ENCODE results near the gene PLSCR2. TPM values are rescaled to one million over a fixed set of nuclear protein-coding genes. Genes with fewer than 3 reads are reported as not detected.

PLSCR2 gene
- total RNA-seq, 3 donors from 2014 or later (not counting 1 experiment from before 2014, with no cell fraction given) = 0.38 TPM; not detected in 2

- intact Hi-C loops (cut with micrococcal nuclease) = no loop called here
- 100% methylated on average over 2 of the region's 2 CpGs for WGBS (ENCODE audit: insufficient coverage)
- Mint-ChIP-seq H3K9me3 (no peaks in the 10 kb centered on the region), H3K4me1 (peaks cover 0 to 7% of the 10 kb centered on the region in 2 donors), H3K36me3 (no peaks in the 10 kb centered on the region), H3K4me3 (no peak overlapping the region), H3K27me3 (ENCODE audit: low read depth in 2 of 2) (peaks cover 6 to 16% of the 10 kb centered on the region in 2 donors), H3K27ac (no peak overlapping the region)
- H3K27ac ChIP-seq (ENCODE audit: low read length) = no peak overlapping the region
- H3K36me3 ChIP-seq (ENCODE audit: control insufficient read depth, insufficient read depth, low read length) = no peaks in the 10 kb centered on the region
- no peak for DNase-seq
- H3K9me3 ChIP-seq (ENCODE audit: control insufficient read depth, insufficient read depth, low read length) = no peaks in the 10 kb centered on the region
- H3K4me1 ChIP-seq (ENCODE audit: control insufficient read depth, insufficient read depth, low read length) = peaks cover 13% of the 10 kb centered on the region
- TF ChIP-seq CTCF (IDR thresholded peaks at IDR 0.05) = no peak
- H3K27me3 ChIP-seq (ENCODE audit: control insufficient read depth, insufficient read depth, low read length) = no peaks in the 10 kb centered on the region
- ATAC-seq = no peak
- no peak overlapping the region for H3K4me3 ChIP-seq (ENCODE audit: low read length)
These were observed 4.4 kb upstream of the PLSCR2 start for GRCh38 chr3:146473726-146474125.

- intact Hi-C loops (cut with micrococcal nuclease) = no loop called here
- no peaks in the 10 kb centered on the region for H3K27me3 ChIP-seq (ENCODE audit: control insufficient read depth, insufficient read depth, low read length)
- no peak overlapping the region for H3K27ac Mint-ChIP-seq
- H3K4me3 Mint-ChIP-seq = no peak overlapping the region
- DNase-seq = no peak
- H3K9me3 ChIP-seq (ENCODE audit: control insufficient read depth, insufficient read depth, low read length) = no peaks in the 10 kb centered on the region
- H3K36me3 ChIP-seq (ENCODE audit: control insufficient read depth, insufficient read depth, low read length) = no peaks in the 10 kb centered on the region
- TF ChIP-seq CTCF (IDR thresholded peaks at IDR 0.05) = no peak
- no CpG with 5 or more reads among the region's 1 CpG for WGBS (ENCODE audit: insufficient coverage)
- peaks cover 0 to 9% of the 10 kb centered on the region in 2 donors for H3K27me3 Mint-ChIP-seq (ENCODE audit: low read depth in 2 of 2)
- peaks cover 0 to 7% of the 10 kb centered on the region in 2 donors for H3K4me1 Mint-ChIP-seq
- H3K9me3 Mint-ChIP-seq = no peaks in the 10 kb centered on the region
- H3K4me3 ChIP-seq (ENCODE audit: low read length) = no peak overlapping the region
- no peaks in the 10 kb centered on the region for H3K36me3 Mint-ChIP-seq
- peaks cover 13% of the 10 kb centered on the region for H3K4me1 ChIP-seq (ENCODE audit: control insufficient read depth, insufficient read depth, low read length)
- H3K27ac ChIP-seq (ENCODE audit: low read length) = no peak overlapping the region
- ATAC-seq = no peak
These were observed 3.2 kb upstream of the PLSCR2 start for GRCh38 chr3:146472611-146473010.

GRCh38 chr3:146471012-146471411 lies 1.7 kb upstream of the PLSCR2 start:
- H3K9me3 Mint-ChIP-seq = no peaks in the 10 kb centered on the region
- H3K4me3 Mint-ChIP-seq = peak overlapping the region; percentile 82
- ATAC-seq (no peak), DNase-seq (no peak)
- H3K27me3 Mint-ChIP-seq (ENCODE audit: low read depth in 2 of 2) = peaks cover 0 to 9% of the 10 kb centered on the region in 2 donors
- H3K4me3 ChIP-seq (ENCODE audit: low read length) = no peak overlapping the region
- H3K27ac ChIP-seq (ENCODE audit: low read length) = no peak overlapping the region
- intact Hi-C loops (cut with micrococcal nuclease) = no loop called here
- no peak overlapping the region for H3K27ac Mint-ChIP-seq
- H3K27me3 ChIP-seq (ENCODE audit: control insufficient read depth, insufficient read depth, low read length) = no peaks in the 10 kb centered on the region
- H3K36me3 Mint-ChIP-seq = no peaks in the 10 kb centered on the region
- no peak for TF ChIP-seq CTCF (IDR thresholded peaks at IDR 0.05)
- H3K9me3 ChIP-seq (ENCODE audit: control insufficient read depth, insufficient read depth, low read length) = no peaks in the 10 kb centered on the region
- WGBS (ENCODE audit: insufficient coverage) = no CpG with 5 or more reads among the region's 1 CpG
- peaks cover 0 to 7% of the 10 kb centered on the region in 2 donors for H3K4me1 Mint-ChIP-seq
- H3K36me3 ChIP-seq (ENCODE audit: control insufficient read depth, insufficient read depth, low read length) = no peaks in the 10 kb centered on the region
- peaks cover 13% of the 10 kb centered on the region for H3K4me1 ChIP-seq (ENCODE audit: control insufficient read depth, insufficient read depth, low read length)

GRCh38 chr3:146470425-146470990 lies 1.1 kb upstream of the PLSCR2 start:
- Histone ChIP-seq H3K27ac (ENCODE audit: low read length) (no peak overlapping the region), H3K4me1 (ENCODE audit: control insufficient read depth, insufficient read depth, low read length) (peaks cover 13% of the 10 kb centered on the region), H3K4me3 (ENCODE audit: low read length) (no peak overlapping the region), H3K9me3 (ENCODE audit: control insufficient read depth, insufficient read depth, low read length) (no peaks in the 10 kb centered on the region), H3K27me3 (ENCODE audit: control insufficient read depth, insufficient read depth, low read length) (no peaks in the 10 kb centered on the region), H3K36me3 (ENCODE audit: control insufficient read depth, insufficient read depth, low read length) (no peaks in the 10 kb centered on the region)
- peak overlapping the region; percentile 82 for H3K4me3 Mint-ChIP-seq
- TF ChIP-seq CTCF (IDR thresholded peaks at IDR 0.05) = no peak
- WGBS (ENCODE audit: insufficient coverage) = 90% methylated on average over 7 of the region's 9 CpGs
- DNase-seq (no peak), ATAC-seq (no peak)
- peak overlapping the region in 1 of 2 donors; percentile 87 for H3K27ac Mint-ChIP-seq
- no peaks in the 10 kb centered on the region for H3K36me3 Mint-ChIP-seq
- no peaks in the 10 kb centered on the region for H3K9me3 Mint-ChIP-seq
- peaks cover 0 to 9% of the 10 kb centered on the region in 2 donors for H3K27me3 Mint-ChIP-seq (ENCODE audit: low read depth in 2 of 2)
- intact Hi-C loops (cut with micrococcal nuclease) = no loop called here
- H3K4me1 Mint-ChIP-seq = peaks cover 0 to 7% of the 10 kb centered on the region in 2 donors
